Brain microvascular endothelial cell (primary cell): ENCODE results near the gene KCNB1.

Experiments
- DNase-seq: peaks from one replicate; pipeline ENCODE4 v3.0.0-alpha.2; 2020
- H3K27ac ChIP-seq: fragments of 250-450 bp; sonication (Bioruptor Pico); 2 replicates; pipeline ENCODE4 v1.5.1; 2020; ENCODE audit warnings: mild to moderate bottlenecking, moderate library complexity
- H3K27me3 ChIP-seq: fragments of 250-450 bp; sonication (Bioruptor Pico); replicated peaks from 2 replicates; pipeline ENCODE4 v1.5.1; 2020; ENCODE audit warnings: mild to moderate bottlenecking
- H3K36me3 ChIP-seq: fragments of 250-450 bp; sonication (Bioruptor Pico); replicated peaks from 2 replicates; pipeline ENCODE4 v1.5.1; 2020; ENCODE audit warnings: mild to moderate bottlenecking
- H3K4me3 ChIP-seq: 2 replicates; pipeline ENCODE4 v1.5.1; 2011; ENCODE audit warnings: low read depth, mild to moderate bottlenecking, control low read depth, low read length, moderate library complexity
- in situ Hi-C: cut with HindIII; loops from 2 replicates; pipeline ENCODE4 v1.10.0; 2017; ENCODE audit warnings: low sequenced_read_pairs, low pct_ligation_motif_present
- TF ChIP-seq, protein P1 (sequence below): IDR thresholded peaks from 2 replicates; pipeline ENCODE4 v1.5.1; 2011; ENCODE audit warnings: low read depth, mild to moderate bottlenecking, moderate library complexity, low read length, control low read depth, inconsistent platforms; ENCODE audit errors: missing control alignments

The KCNB1 gene

DNA sequence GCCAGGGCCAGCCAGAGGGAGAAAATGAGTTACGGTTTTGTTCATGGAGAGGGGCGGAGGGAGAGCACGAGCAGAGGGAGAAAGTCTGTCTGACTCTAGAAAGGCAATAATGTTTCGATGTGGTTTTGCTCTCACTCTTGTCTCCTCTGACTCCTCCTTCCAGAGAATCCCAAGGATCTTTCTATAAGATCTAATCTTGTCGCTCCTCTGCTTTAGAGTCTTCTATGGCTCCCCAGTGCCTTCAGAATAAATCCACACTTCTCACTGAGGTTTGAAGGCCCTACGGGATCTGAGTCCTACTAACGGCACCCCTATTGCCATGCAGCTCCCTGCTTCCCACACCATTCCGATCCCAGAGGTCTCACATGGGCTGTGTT is 66.8 kb downstream of the KCNB1 start:
- in situ Hi-C loops: no loop called here
- Histone ChIP-seq H3K4me3 (no peak overlapping the region), H3K36me3 (no peaks in the 10 kb centered on the region), H3K27ac (no peak overlapping the region), H3K27me3 (peaks cover 23% of the 10 kb centered on the region)
- no peak for DNase-seq
- TF ChIP-seq, protein P1, sequence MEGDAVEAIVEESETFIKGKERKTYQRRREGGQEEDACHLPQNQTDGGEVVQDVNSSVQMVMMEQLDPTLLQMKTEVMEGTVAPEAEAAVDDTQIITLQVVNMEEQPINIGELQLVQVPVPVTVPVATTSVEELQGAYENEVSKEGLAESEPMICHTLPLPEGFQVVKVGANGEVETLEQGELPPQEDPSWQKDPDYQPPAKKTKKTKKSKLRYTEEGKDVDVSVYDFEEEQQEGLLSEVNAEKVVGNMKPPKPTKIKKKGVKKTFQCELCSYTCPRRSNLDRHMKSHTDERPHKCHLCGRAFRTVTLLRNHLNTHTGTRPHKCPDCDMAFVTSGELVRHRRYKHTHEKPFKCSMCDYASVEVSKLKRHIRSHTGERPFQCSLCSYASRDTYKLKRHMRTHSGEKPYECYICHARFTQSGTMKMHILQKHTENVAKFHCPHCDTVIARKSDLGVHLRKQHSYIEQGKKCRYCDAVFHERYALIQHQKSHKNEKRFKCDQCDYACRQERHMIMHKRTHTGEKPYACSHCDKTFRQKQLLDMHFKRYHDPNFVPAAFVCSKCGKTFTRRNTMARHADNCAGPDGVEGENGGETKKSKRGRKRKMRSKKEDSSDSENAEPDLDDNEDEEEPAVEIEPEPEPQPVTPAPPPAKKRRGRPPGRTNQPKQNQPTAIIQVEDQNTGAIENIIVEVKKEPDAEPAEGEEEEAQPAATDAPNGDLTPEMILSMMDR: no peak

GRCh38 chr20:49415005-49415667 is 67.3 kb downstream of the KCNB1 start:
- H3K4me3 ChIP-seq: no peak overlapping the region
- peaks cover 23% of the 10 kb centered on the region for H3K27me3 ChIP-seq
- H3K27ac ChIP-seq: no peak overlapping the region
- TF ChIP-seq, protein P1: no peak
- DNase-seq: no peak
- no peaks in the 10 kb centered on the region for H3K36me3 ChIP-seq
- in situ Hi-C loops: no loop called here

DNA sequence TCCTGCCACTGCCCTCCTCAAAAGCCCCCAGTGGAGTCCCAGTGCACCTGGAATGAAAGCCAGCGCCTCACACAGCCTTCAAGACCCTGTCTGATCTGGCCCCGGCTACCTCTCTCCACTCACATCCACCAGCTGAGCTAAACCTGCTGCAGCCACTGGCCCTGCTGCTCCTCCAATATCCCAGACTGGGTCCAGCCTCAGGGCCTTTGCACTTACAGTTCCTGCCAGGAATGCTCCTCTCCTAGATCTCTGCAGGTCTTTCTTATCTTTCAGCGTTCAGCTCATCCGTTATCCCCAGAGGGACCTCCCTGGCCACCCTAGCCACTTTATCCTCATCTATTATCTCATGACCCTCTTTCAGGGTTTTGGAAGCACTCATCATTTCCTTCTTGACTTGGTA is 68.8 kb downstream of the KCNB1 start:
- Histone ChIP-seq H3K4me3 (no peak overlapping the region), H3K27me3 (peaks cover 20% of the 10 kb centered on the region), H3K27ac (no peak overlapping the region), H3K36me3 (no peaks in the 10 kb centered on the region)
- in situ Hi-C loops: no loop called here
- TF ChIP-seq, protein P1: no peak
- DNase-seq: no peak

DNA sequence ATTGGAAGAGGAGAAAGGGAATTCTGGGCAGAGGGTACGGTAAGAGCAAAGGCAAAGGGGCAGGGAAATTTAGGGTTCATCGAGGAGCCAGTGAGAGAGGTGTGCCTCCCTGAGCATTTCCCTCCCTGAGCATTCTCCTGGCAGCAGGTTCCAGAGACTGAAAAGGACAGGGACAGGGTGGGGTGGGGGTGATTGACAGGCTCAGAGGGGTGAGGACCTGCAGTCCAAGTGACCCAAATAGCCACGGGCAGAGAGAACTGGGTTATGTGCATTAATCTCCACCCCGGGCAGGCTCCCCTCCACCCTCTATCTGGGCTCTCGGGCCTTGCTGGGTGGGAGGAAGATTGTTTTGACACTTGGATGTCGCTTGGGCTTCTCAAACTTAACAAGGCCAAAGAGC is 69.5 kb downstream of the KCNB1 start:
- Histone ChIP-seq H3K27ac (no peak overlapping the region), H3K27me3 (peaks cover 20% of the 10 kb centered on the region), H3K36me3 (no peaks in the 10 kb centered on the region), H3K4me3 (no peak overlapping the region)
- in situ Hi-C loops: no loop called here
- no peak for DNase-seq
- TF ChIP-seq, protein P1: no peak

DNA sequence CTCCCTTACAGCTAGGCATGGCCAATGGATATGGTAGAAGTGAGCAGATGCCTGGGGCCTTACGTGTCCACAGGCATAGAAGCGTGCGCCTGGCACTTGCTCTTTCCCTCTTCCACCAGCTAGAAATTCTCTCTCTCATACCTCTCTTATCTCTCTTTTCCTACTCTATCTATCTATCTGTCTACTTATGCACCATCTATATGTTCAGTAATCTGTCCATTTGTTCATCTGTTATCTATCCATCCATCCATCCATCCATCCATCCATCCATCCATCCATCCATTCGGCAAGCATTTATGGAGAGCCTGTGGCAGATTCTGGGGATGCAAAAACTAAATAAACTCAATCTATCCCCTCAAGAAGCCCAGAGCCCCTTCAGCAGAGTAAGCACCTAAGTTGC is 70.2 kb downstream of the KCNB1 start:
- H3K27ac ChIP-seq: no peak overlapping the region
- H3K4me3 ChIP-seq: no peak overlapping the region
- in situ Hi-C loops: no loop called here
- DNase-seq: no peak
- no peaks in the 10 kb centered on the region for H3K36me3 ChIP-seq
- H3K27me3 ChIP-seq: peaks cover 20% of the 10 kb centered on the region
- TF ChIP-seq, protein P1: no peak
